HEK293T (cell line): Measurements from ENCODE around the gene BCAM.
A peak's percentile ranks its signal among the peaks of the same experiment; 100 is the strongest.

Experiments
- CTCF ChIA-PET: fragments of 350-600 bp; formaldehyde crosslinking; extraction: SDS; loops from one replicate; lab custom pipeline; 2021; ENCODE audit warnings: antibody characterized with exemption, inconsistent platforms; lab: Yijun Ruan, JAX
- POLR2A ChIA-PET: fragments of 350-600 bp; formaldehyde crosslinking; extraction: SDS; loops from one replicate; lab custom pipeline; 2020; ENCODE audit warnings: antibody characterized with exemption, inconsistent platforms; lab: Yijun Ruan, JAX
- DNase-seq: peaks from one replicate; pipeline ENCODE4 v3.0.0; 2012; ENCODE audit warnings: mixed read lengths; ENCODE audit errors: extremely low spot score
- ARNT ChIP-seq: fragments of 450-650 bp; IDR thresholded peaks from 2 replicates; pipeline ENCODE4 v1.6.1; 2017; ENCODE audit warnings: mild to moderate bottlenecking
- BHLHE40 ChIP-seq: fragments of 450-650 bp; IDR thresholded peaks from 2 replicates; pipeline ENCODE4 v1.6.1; 2016; ENCODE audit warnings: mild to moderate bottlenecking, moderate library complexity, borderline replicate concordance
- CTBP1 ChIP-seq: fragments of 450-650 bp; IDR thresholded peaks from 2 replicates; pipeline ENCODE4 v1.6.1; 2016; ENCODE audit warnings: borderline replicate concordance
- ELF4 ChIP-seq: fragments of 450-650 bp; IDR thresholded peaks from 2 replicates; pipeline ENCODE4 v1.6.1; 2017; ENCODE audit warnings: antibody characterized with exemption
- FOXA1 ChIP-seq: fragments of 450-650 bp; IDR thresholded peaks from 2 replicates; pipeline ENCODE4 v1.6.1; 2016; ENCODE audit warnings: mild to moderate bottlenecking
- FOXK2 ChIP-seq: fragments of 450-650 bp; IDR thresholded peaks from 2 replicates; pipeline ENCODE4 v1.6.1; 2016; ENCODE audit warnings: mild to moderate bottlenecking
- FOXM1 ChIP-seq: fragments of 450-650 bp; IDR thresholded peaks from 2 replicates; pipeline ENCODE4 v1.6.1; 2017; ENCODE audit warnings: mild to moderate bottlenecking, borderline replicate concordance
- HDGF ChIP-seq: fragments of 450-650 bp; IDR thresholded peaks from 2 replicates; pipeline ENCODE4 v1.6.1; 2017; ENCODE audit warnings: antibody characterized with exemption, borderline replicate concordance
- L3MBTL2 ChIP-seq: fragments of 450-650 bp; conservative IDR thresholded peaks from 2 replicates; pipeline ENCODE4 v1.6.1; 2016; ENCODE audit warnings: mild to moderate bottlenecking
- LEF1 ChIP-seq: fragments of 450-650 bp; IDR thresholded peaks from 2 replicates; pipeline ENCODE4 v1.6.1; 2017; ENCODE audit warnings: mild to moderate bottlenecking, borderline replicate concordance
- NFRKB ChIP-seq: fragments of 450-650 bp; IDR thresholded peaks from 2 replicates; pipeline ENCODE4 v1.6.1; 2016; ENCODE audit warnings: mild to moderate bottlenecking, moderate library complexity
- PKNOX1 ChIP-seq: fragments of 450-650 bp; IDR thresholded peaks from 2 replicates; pipeline ENCODE4 v1.6.1; 2016
- SP1 ChIP-seq: fragments of 450-650 bp; IDR thresholded peaks from 2 replicates; pipeline ENCODE4 v1.6.1; 2017
- SUZ12 ChIP-seq: fragments of 450-650 bp; IDR thresholded peaks from 2 replicates; pipeline ENCODE4 v1.6.1; 2016; ENCODE audit warnings: mild to moderate bottlenecking
- TARDBP ChIP-seq: fragments of 450-650 bp; IDR thresholded peaks from 2 replicates; pipeline ENCODE4 v1.6.1; 2016
- ZNF384 ChIP-seq: fragments of 450-650 bp; IDR thresholded peaks from 2 replicates; pipeline ENCODE4 v1.6.1; 2016

BCAM gene

GRCh38 chr19:44796701-44797115 is 12.2 kb upstream of the BCAM start:
- ChIA-PET POLR2A (no interaction called here), CTCF (interaction anchor here (0.8 kb wide), 1 partner anchor 117 kb away, joined by 3 read pairs; no protein-coding TSS in a partner anchor)
- DNase-seq: no peak
- TF ChIP-seq FOXA1: no peak
- no peak for TF ChIP-seq SP1
- no peak for TF ChIP-seq L3MBTL2
- no peak for TF ChIP-seq HDGF
- TF ChIP-seq FOXK2: no peak
- no peak for TF ChIP-seq TARDBP
- no peak for TF ChIP-seq LEF1
- no peak for TF ChIP-seq ZNF384
- no peak for TF ChIP-seq FOXM1

GRCh38 chr19:44799627-44800346 is 9.1 kb upstream of the BCAM start:
- no peak for DNase-seq
- CTCF ChIA-PET: interaction anchor here (0.6 kb wide), 1 partner anchor 33 kb away, joined by 3 read pairs; no protein-coding TSS in a partner anchor
- POLR2A ChIA-PET: no interaction called here
- TF ChIP-seq L3MBTL2 (no peak), NFRKB (no peak), CTBP1 (no peak), ELF4 (no peak), PKNOX1 (no peak)

GRCh38 chr19:44800461-44800860 is 8.4 kb upstream of the BCAM start:
- TF ChIP-seq L3MBTL2 (no peak), CTBP1 (no peak), ARNT (no peak), FOXM1 (no peak), SP1 (no peak), ZNF384 (no peak), PKNOX1 (no peak), SUZ12 (no peak)
- ChIA-PET POLR2A (no interaction called here), CTCF (no interaction called here)
- peak; percentile 89 for DNase-seq

GRCh38 chr19:44803442-44804428 is 5.2 kb upstream of the BCAM start:
- no peak for DNase-seq
- TF ChIP-seq FOXK2 (no peak), PKNOX1 (peak; percentile 78)
- ChIA-PET CTCF (interaction anchor here (1.0 to 2.0 kb wide), 4 partner anchors 19 to 80 kb away, joined by 3 to 7 read pairs (median 4); no protein-coding TSS in a partner anchor), POLR2A (interaction anchor here (1.6 kb wide), 1 partner anchor 11 kb away, joined by 3 read pairs; no protein-coding TSS in a partner anchor)

- DNase-seq: no peak
- CTCF ChIA-PET: interaction anchor here (1.3 to 2.1 kb wide), 2 partner anchors 22 to 82 kb away, joined by 3 to 7 read pairs; no protein-coding TSS in a partner anchor
- TF ChIP-seq FOXM1 (no peak), FOXA1 (no peak), TARDBP (no peak), FOXK2 (no peak), LEF1 (no peak), ZNF384 (no peak)
- POLR2A ChIA-PET: no interaction called here
Measured at GRCh38 chr19:44806291-44806690, 2.6 kb upstream of the BCAM start.

GRCh38 chr19:44807162-44807561 is 1.7 kb upstream of the BCAM start:
- no peak for DNase-seq
- CTCF ChIA-PET: interaction anchor here (1.0 to 2.1 kb wide), 3 partner anchors 23 to 83 kb away, joined by 3 to 7 read pairs (median 6); partner anchors contain the start of gene NECTIN2
- POLR2A ChIA-PET: no interaction called here
- no peak for TF ChIP-seq FOXK2
- TF ChIP-seq SUZ12: no peak
- TF ChIP-seq TARDBP: no peak
- TF ChIP-seq PKNOX1: no peak
- TF ChIP-seq BHLHE40: no peak
- TF ChIP-seq LEF1: no peak
- TF ChIP-seq SP1: no peak
- no peak for TF ChIP-seq ARNT
- TF ChIP-seq L3MBTL2: no peak
- TF ChIP-seq NFRKB: no peak
- no peak for TF ChIP-seq FOXA1
- no peak for TF ChIP-seq FOXM1
- TF ChIP-seq ZNF384: no peak
- TF ChIP-seq CTBP1: no peak
- no peak for TF ChIP-seq HDGF
- TF ChIP-seq ELF4: no peak
